Hematopoietic multipotent progenitor cell treated with erythropoietin and hydrocortisone succinate and interleukin-3 and kit ligand, for 8 days (in vitro differentiated cells): ENCODE data around the gene INSYN2B.

ENCODE experiments used
- DNase-seq: peaks from one replicate; pipeline ENCODE4 v3.0.0-alpha.2; 2015

INSYN2B gene

GRCh38 chr5:169922474-169922873, 57.8 kb downstream of the INSYN2B start:
- DNase-seq, result no peak

GRCh38 chr5:169921949-169922348, 58.3 kb downstream of the INSYN2B start:
- no peak for DNase-seq

GRCh38 chr5:169921384-169921783, 58.9 kb downstream of the INSYN2B start:
- DNase-seq, result no peak

GRCh38 chr5:169920474-169920873, 59.8 kb downstream of the INSYN2B start:
- no peak for DNase-seq

- DNase-seq, result no peak
Measured at GRCh38 chr5:169918228-169918627, 62.1 kb downstream of the INSYN2B start.

- DNase-seq, result no peak
Measured at GRCh38 chr5:169917500-169917899, 62.8 kb downstream of the INSYN2B start.

GRCh38 chr5:169914766-169915165, 65.5 kb downstream of the INSYN2B start:
- no peak for DNase-seq

GRCh38 chr5:169913479-169913878, 66.8 kb downstream of the INSYN2B start:
- no peak for DNase-seq

- DNase-seq, result no peak
Measured at GRCh38 chr5:169911448-169912212, 68.7 kb downstream of the INSYN2B start.

- no peak for DNase-seq
Measured at GRCh38 chr5:169910393-169910792, 69.9 kb downstream of the INSYN2B start.

- no peak for DNase-seq
Measured at GRCh38 chr5:169909945-169910344, 70.3 kb downstream of the INSYN2B start.

- no peak for DNase-seq
Measured at GRCh38 chr5:169908864-169909263, 71.4 kb downstream of the INSYN2B start.

GRCh38 chr5:169906745-169907649, 73.3 kb downstream of the INSYN2B start:
- DNase-seq, result no peak

- no peak for DNase-seq
Measured at GRCh38 chr5:169905017-169905416, 75.3 kb downstream of the INSYN2B start.

GRCh38 chr5:169904508-169904907, 75.8 kb downstream of the INSYN2B start:
- no peak for DNase-seq

GRCh38 chr5:169904059-169904458, 76.2 kb downstream of the INSYN2B start:
- no peak for DNase-seq

GRCh38 chr5:169901896-169902295, 78.4 kb downstream of the INSYN2B start:
- no peak for DNase-seq

- no peak for DNase-seq
Measured at GRCh38 chr5:169897481-169897880, 82.8 kb downstream of the INSYN2B start.

GRCh38 chr5:169895926-169896325, 84.4 kb downstream of the INSYN2B start:
- DNase-seq, result no peak

GRCh38 chr5:169893571-169893970, 86.7 kb downstream of the INSYN2B start:
- no peak for DNase-seq

- DNase-seq, result no peak
Measured at GRCh38 chr5:169893010-169893409, 87.3 kb downstream of the INSYN2B start.

- no peak for DNase-seq
Measured at GRCh38 chr5:169889572-169889971, 90.7 kb downstream of the INSYN2B start.

GRCh38 chr5:169886677-169887076, 93.6 kb downstream of the INSYN2B start:
- no peak for DNase-seq

- DNase-seq, result no peak
Measured at GRCh38 chr5:169886033-169886432, 94.3 kb downstream of the INSYN2B start.
